RPMI8226 (cell line): ENCODE data around the gene ZBTB16.

ENCODE experiments used
- DNase-seq: peaks from one replicate; pipeline ENCODE4 v3.0.0-alpha.2; 2015

Gene ZBTB16

DNA sequence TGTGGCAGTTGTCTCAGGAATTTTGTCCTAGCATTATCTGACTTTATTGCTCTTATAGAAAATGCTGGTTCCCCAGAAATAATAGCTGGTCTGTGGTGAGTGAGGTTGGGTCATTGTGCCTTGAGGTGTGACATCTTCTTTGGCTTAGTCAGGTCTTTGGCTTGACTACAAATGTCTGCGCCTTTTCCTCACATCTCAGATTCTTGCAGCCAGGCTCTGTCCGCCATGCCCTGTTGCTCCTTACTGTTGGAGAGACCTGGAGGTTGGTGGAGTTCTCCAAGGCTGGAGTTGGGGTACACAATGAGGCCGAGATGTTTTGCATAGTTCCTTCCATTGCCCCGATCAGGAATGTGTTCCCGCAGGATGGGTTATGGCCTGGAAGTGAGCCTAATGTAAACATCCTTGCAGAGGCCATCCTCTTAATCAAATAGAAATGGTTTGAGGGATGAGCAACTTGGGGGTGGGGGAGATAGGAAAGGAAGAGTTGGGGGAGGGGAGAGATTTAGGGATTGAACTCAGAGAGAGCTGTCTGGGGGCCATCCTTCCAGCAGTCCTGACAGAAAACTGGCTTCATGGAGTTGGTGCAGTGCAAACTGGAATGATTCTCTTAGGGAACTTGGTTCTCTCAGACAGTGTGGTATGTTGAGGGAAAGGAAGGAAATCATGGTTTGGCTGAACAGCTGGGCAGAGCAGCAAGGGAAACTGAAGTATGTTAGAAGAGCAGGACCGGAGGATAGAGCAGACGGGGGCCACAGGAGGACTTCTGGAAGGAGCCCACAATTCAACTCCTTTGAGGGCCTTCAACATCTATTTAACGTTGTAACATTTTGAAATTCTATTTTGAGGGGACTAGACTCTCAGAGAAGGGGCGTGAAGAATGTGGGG, 49.9 kb downstream of the ZBTB16 start:
- DNase-seq, result no peak

DNA sequence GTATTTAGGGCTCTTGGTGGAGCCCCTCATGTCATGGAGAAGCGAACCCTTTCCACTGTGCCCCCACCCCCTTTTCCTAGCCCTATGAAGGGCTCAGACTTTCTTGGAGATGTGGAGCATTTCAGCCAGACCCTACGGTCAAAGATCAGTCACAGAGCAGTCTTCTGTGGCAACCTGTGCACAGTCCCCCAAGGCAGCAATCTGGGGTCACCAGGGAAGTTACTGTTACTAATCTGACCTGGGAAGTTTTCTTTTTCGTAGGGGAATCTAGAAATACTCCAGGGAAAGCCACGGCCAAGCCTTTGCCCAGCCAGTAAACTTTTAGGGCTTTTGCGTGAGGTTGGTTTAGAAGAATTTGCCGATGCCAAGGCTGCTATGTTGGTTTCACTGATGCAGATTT, 50.6 kb downstream of the ZBTB16 start:
- DNase-seq, result no peak

DNA sequence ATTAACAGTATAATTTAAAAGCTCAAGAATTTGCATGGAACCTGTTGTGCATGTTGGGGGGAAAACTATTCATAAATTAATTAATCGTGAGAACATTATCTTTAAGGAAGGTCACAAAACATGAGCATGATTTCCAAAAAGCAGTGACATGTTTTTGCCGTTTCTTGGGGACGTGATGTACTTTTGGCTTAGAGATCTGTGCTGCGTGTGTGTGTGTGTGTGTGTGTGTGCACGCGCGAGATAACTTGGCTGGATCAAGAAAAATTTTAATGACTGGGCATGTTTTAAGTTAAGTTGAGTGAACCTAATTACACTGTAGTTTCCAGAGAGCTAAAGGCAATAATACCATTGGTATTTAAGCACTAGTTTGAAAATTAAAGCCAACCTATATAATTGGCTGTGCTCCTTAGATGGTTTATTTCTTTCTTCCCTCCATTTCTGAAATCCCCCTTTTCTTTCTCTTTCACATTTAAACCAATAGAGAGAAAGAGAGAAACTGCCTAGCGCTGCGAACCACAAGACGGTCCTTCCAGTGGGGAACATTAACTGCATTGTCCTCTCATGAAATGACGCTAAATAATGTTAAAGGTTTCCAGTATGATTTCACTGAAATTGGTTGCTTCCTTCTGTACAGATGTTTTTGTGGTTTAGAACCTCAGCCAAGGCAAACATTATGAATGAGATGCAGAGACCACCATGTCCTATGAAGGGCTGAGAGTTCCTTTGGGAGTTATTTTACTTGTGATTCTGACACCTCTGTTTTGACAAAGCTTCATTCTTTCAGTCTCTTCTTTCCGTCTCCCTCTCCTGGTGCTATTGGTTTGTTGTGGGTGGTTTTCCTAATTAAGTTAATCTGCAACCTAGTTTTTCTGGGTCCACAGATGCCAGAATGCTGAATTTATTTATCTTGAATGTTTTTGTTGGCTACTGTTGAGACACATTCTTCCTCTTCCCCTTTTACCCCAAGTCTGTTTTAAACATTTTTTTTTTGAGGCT, 51.7 kb downstream of the ZBTB16 start:
- DNase-seq, result no peak

- no peak for DNase-seq
Observed at GRCh38 chr11:114115451-114115928, 56.0 kb downstream of the ZBTB16 start.

DNA sequence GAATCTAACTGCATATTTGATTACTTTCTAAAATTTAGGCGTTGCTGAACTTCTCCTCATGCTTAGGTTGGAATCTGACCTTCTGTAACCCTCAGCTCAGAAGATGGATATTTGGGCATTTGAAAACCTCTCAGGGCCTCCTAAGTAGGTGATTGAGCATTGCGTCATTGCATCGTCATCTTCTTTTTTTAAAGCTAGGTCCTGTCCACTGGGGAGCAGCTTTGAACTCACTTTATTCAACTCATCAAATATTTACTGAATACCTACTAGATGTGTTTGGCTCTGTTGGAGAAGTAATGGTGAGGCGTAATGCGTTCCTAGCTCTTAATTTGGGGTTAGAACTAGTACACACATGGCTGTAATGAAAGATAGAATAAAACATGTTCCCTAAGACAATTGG, 56.8 kb downstream of the ZBTB16 start:
- no peak for DNase-seq

DNA sequence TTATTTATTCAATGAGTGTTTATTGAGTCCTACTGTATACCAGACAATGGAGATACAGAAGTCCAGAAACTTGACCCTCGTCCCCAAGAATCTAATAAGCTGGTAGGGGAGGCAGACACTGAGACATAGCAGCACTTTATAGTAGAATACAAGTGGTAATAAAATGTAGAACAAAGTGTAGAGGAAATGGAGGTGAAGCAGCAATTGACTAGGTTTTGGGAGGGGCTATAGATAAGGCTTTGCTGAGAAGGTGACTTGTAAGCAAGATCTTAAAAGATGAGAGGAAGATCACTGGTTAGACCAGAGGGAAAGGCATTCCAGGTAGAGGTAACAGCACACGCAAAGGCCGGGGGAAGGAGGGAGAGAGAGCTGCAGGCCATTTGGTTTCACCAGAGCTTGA, 57.3 kb downstream of the ZBTB16 start:
- DNase-seq, result no peak

DNA sequence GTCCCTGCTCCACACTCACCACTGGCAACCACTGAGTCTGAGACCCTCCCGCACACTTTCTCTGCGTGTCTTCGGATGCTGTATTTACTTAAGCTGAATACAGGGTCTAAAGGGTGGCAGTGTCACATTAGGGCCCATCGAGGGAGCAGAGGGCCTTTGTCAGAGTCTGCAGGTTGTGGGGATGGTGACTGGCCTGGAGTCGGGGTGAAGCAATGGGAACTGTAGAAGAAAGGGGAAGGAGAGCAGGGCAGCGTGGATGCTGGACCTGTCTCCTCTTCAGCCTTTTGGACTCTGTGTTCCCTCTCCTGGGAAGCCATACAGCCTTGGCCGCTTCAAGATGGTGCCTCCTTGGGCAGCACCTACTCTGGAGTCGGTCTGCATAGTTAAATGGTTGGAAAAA, 61.1 kb downstream of the ZBTB16 start:
- no peak for DNase-seq

DNA sequence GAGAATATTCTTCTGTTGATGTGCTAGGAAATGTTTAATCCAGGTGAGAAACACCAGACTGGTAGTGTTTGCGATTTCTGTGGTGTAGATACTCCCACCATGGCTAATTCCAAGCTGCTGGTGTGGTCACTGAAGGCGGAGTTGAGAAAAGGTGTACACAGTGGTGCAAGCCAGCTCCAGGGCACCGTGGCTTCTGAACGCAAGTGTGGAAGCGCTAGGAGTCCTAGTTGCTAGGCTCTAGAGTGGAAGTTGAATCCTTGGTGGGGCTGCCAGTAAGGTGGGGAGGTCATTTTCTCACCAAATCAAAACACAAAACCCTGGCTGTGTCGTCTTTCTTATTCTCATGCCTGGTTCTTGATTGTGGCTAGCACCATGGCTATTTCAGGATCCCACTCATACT, 61.6 kb downstream of the ZBTB16 start:
- no peak for DNase-seq

DNA sequence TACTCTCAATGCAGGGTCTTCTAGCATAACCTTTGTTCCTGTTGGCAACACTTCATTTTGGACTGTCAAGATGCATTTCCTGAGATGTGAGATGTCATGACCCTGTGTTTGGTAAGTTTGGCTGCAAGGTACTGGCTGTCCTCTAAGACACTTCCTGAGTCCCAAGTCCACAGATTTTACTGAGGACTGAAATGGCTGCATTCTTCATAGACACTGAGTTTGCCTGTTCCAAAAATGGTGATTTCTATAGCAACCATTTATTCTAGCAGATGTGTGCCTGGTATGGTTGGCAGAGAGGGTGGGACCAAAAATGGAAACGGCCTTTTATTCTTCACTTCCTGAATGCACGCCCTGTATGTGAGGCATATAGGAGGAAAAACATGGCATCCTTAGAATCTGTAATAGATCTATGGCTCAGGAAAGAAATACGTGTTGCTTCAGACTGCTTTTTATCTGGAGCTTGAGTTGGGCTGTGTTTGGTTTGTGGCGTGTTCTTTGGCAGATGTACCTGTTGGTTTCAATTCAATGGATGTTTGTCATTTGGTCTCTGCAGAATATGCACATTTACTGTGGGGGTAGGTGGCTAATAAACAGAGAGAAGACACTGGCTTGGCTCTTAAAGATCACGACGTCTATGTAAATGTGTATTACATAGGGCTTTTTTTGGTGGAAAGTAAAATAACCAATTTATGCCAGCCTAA, 62.4 kb downstream of the ZBTB16 start:
- no peak for DNase-seq

- DNase-seq, result no peak
Observed at GRCh38 chr11:114122686-114123085, 63.2 kb downstream of the ZBTB16 start.

- DNase-seq, result no peak
Observed at GRCh38 chr11:114123692-114124330, 64.3 kb downstream of the ZBTB16 start.

DNA sequence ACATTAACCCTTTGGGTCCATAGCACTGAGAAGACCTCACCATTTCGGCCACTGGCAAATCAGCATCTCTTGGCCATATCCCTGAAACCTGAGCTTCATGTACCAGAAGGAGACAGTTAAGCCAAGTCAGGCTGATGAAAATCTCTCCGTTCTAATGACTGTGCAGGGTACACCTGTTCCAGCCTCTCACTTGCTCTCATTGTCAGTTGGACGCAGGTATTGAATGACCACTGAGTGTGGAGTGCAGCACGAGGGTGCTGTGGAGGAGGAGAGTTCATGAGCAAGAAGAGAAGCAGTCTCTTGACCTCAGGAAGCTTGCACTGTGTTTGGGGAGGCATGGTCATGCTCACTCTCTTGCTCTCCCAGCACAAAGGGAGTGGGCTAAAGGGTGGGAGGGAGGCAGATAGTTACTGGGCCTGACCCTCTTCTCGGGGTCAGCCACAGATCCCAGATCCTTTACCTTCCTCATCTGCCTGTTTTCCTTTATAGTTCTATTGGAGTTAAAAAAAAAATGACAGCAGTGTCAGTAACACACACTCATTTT, 65.2 kb downstream of the ZBTB16 start:
- DNase-seq, result no peak

- DNase-seq, result no peak
Observed at GRCh38 chr11:114125531-114125930, 66.0 kb downstream of the ZBTB16 start.

DNA sequence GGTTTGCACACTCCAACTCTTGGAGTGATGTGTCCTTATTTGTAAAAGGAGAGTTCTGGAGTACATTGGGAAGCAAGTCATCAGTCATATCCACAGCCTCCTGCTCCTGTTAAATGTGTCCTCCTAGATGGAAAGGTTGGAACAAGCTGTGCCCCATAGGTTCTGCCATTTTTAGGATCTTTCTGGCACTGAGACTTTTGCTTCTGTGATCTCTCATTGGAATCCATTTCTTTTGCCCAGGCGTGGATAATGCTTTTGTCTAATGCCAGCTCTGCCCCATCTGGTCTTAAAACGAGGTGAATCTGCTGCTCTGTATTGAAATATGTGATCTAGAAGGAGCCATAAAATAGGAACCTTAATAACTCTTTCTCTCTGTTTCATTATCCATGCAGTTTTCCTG, 66.4 kb downstream of the ZBTB16 start:
- DNase-seq, result no peak

GRCh38 chr11:114128399-114128798, 68.9 kb downstream of the ZBTB16 start:
- no peak for DNase-seq

DNA sequence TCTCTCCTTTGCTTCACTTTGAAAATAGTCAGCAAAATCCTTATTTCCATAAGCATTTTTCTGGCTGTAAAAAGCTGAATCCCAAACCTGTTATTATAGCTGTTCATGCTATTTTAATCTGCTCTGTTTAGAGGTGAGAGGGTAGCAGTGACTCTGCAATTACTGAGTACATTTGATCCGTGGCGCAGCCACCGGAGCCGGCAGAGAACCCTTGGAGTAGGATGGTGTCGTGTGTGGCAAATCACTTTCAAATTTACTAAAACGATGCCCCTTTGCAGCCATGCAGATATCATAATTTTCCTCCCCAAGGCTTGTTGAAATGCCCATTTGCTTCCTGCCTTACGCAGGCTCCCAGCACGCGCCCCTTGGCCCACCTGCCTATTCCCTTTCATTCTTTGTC, 69.6 kb downstream of the ZBTB16 start:
- DNase-seq, result no peak

DNA sequence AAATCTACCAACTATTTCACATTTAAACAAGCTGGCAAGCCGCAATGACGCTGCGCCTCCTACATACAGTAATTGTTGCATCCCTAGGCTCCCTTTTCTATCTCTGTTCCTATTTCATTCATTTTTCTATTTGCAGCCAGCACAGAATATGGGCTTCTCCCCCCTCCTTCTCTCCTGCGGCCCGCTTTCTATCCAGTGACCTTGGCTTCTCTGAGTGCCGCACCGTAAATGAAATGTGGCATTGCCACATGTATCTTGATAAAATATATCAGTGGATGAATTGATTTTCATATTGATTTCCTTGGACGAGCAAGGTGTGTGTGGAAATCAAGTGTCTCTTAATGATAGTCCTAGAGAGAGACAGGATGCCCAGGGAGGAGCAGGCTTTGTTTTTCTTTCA, 70.2 kb downstream of the ZBTB16 start:
- no peak for DNase-seq

DNA sequence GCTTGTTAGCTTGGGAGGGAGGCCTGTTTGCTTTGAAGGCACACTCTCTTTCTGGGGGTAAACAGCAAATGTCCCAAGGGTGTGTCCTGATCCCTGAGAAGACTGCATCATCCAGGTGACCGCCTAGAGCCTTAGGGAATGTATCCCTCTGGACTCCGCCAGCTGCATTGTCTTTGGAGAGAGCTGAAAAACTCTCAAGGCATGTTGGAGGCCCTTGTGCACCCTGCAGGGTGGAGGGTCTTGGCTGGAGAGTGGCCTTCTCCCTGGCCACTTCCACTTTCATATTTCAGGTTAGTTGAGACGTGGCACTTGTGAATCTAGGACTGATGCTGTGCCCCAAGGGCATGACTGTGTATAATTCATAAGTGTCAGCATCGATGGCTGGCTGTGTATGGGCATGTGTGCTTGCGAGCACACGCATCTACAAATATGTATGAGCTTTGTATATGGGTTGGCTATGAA, 70.6 kb downstream of the ZBTB16 start:
- DNase-seq, result no peak

- no peak for DNase-seq
Observed at GRCh38 chr11:114130629-114131277, 71.2 kb downstream of the ZBTB16 start.

DNA sequence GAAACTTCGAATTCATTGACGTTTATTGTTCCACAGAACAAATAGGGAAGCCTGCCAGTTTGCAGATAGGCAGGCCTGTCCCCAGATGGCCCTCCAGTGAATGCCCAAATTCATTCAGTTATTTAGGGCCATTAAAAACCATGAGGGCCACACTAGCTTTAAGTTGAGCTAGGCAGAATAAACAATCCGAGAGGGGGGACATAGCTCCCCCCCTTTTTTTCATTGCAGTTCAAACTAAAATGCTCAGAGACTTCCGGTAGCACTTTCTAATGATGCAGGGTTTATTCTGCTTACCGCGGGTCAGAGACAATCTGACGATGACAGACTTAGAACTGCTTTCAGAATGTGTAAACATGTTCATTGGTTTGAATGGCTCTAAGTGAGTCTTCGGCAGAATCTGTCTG, 72.0 kb downstream of the ZBTB16 start:
- no peak for DNase-seq

DNA sequence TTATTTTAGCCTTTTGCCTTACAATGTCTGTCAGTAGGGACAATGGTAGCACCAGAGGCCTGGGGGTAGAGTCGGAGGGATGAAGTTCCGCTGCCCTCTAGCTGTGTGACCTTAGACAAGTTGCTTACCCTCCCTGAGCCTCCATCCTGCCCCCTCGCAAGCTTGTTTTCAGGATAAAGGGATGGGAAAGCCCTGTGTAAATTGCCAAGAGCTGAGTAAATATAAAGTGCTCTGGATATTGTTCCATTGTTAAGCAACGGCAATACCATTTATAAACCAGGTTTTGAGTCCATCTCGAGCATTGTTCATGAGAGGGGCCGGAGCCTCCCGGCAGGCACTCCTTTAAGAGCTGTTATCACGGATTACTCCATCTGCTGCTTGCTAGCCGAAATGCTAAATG, 72.9 kb downstream of the ZBTB16 start:
- no peak for DNase-seq
